ENCODE data around the gene RGS3. TPM values are rescaled to one million over a fixed set of nuclear protein-coding genes. Genes with fewer than 3 reads are reported as not detected.

Gene RGS3
- total RNA-seq, 1 experiment from 2014 or later, result 39.4 TPM

- DNase-seq (ENCODE audit: low read depth, low spot score) (no peak), ATAC-seq (peak; percentile 43)
- TF ChIP-seq MAX (IDR thresholded peaks at IDR 0.05) (no peak), RAD21 (IDR thresholded peaks at IDR 0.05; ENCODE audit: low read depth) (no peak), POLR2AphosphoS5 (IDR thresholded peaks at IDR 0.05; ENCODE audit: low read depth, low read length) (no peak), ZNF274 (IDR thresholded peaks at IDR 0.05; ENCODE audit: low read depth, low read length) (no peak), CEBPB (IDR thresholded peaks at IDR 0.05; ENCODE audit: low read depth) (no peak), SIN3A (IDR thresholded peaks at IDR 0.05; ENCODE audit: low read depth) (no peak), POLR2A (IDR thresholded peaks at IDR 0.05; ENCODE audit: borderline replicate concordance, extremely low read depth, insufficient read depth, insufficient read length) (no peak), SP1 (IDR thresholded peaks at IDR 0.05; ENCODE audit: low read depth) (no peak), EZH2phosphoT487 (IDR thresholded peaks at IDR 0.05; ENCODE audit: borderline replicate concordance) (no peak), CBX3 (IDR thresholded peaks at IDR 0.05; ENCODE audit: low read depth) (no peak), TCF7L2 (IDR thresholded peaks at IDR 0.05; ENCODE audit: borderline replicate concordance, extremely low read depth, insufficient read depth, insufficient read length) (no peak), REST (IDR thresholded peaks at IDR 0.05; ENCODE audit: low read depth) (no peak), ZFX (IDR thresholded peaks at IDR 0.05) (no peak), EGR1 (IDR thresholded peaks at IDR 0.05; ENCODE audit: low read depth) (no peak), JUND (IDR thresholded peaks at IDR 0.05) (no peak), ZBTB33 (IDR thresholded peaks at IDR 0.05; ENCODE audit: extremely low read depth, insufficient replicate concordance, low read length) (no peak), CTCF (IDR thresholded peaks at IDR 0.05 in 2 of 3, conservative IDR thresholded peaks at IDR 0.05 in 1 of 3; ENCODE audit: borderline replicate concordance in 1 of 3, insufficient read depth in 1 of 3, low read depth in 2 of 3, low read length in 2 of 3) (no peak), ELF1 (IDR thresholded peaks at IDR 0.05; ENCODE audit: borderline replicate concordance, low read depth) (no peak)
- Histone ChIP-seq H3K79me2 (ENCODE audit: insufficient read depth, low read length) (peaks cover 3% of the 10 kb centered on the region; the same call in 1 of the 2 replicates), H3K36me3 (ENCODE audit: control insufficient read depth in 1 of 2, insufficient read depth in 2 of 2, low read length in 2 of 2) (peaks cover 6 to 10% of the 10 kb centered on the region in 2 experiments; a peak in 1 of 4 replicates), H3K4me2 (ENCODE audit: low read length) (peak overlapping the region; percentile 77), H3K9ac (ENCODE audit: low read length) (peak overlapping the region; percentile 26), H2AFZ (ENCODE audit: low read depth, low read length, poor library complexity, severe bottlenecking) (no peak overlapping the region), H3K9me3 (ENCODE audit: control insufficient read depth in 1 of 2, insufficient read depth in 1 of 2, low read depth in 1 of 2, low read length in 2 of 2) (no peaks in the 10 kb centered on the region), H3K4me3 (replicated peaks in 1 of 2; ENCODE audit: low read depth in 1 of 2, low read length in 2 of 2) (peak overlapping the region in 1 of 2 experiments; percentile 16; a peak in 2 of 4 replicates), H3K4me1 (ENCODE audit: control insufficient read depth in 1 of 2, insufficient read depth in 2 of 2, low read length in 2 of 2) (peaks cover 52 to 70% of the 10 kb centered on the region in 2 experiments), H4K20me1 (ENCODE audit: insufficient read depth) (no peaks in the 10 kb centered on the region), H3K27ac (ENCODE audit: low read depth, low read length) (peak overlapping the region; percentile 82), H3K9me2 (ENCODE audit: insufficient read depth) (no peaks in the 10 kb centered on the region), H3K27me3 (ENCODE audit: insufficient read depth, low read length) (no peaks in the 10 kb centered on the region)
- ChIA-PET POLR2A (interaction anchor here (0.6 to 2.2 kb wide), 10 partner anchors 10 to 305 kb away, joined by 3 to 12 read pairs (median 4); partner anchors contain the start of genes C9orf43, CDC26 and POLE3), CTCF (interaction anchor here (1.0 to 3.1 kb wide), 6 partner anchors 11 to 134 kb away, joined by 3 to 35 read pairs (median 10); no protein-coding TSS in a partner anchor), RAD21 (ENCODE audit: low non-redundant PET in 1 of 2, low total read pairs in 2 of 2, uncharacterized antibody in 2 of 2, unreplicated experiment in 2 of 2) (interaction anchor here in 1 of 2 experiments (1.6 kb wide), 1 partner anchor 133 kb away, joined by 6 read pairs; no protein-coding TSS in a partner anchor)
- intact Hi-C loops (cut with micrococcal nuclease), result no loop called here
- no TSS peak for BruUV-seq (replicated peaks)
Observed at GRCh38 chr9:113579283-113580040, 115.9 kb downstream of the RGS3 start.
